Stimulated activated CD4-positive, alpha-beta T cell treated with anti-CD3 and anti-CD28 coated beads, TNF-alpha, amount 100 ng/mL, for 24 hours (primary cell): ENCODE measurements around the gene IRF3.
A peak's percentile ranks its signal among the peaks of the same experiment; 100 is the strongest.

Source experiments
- DNase-seq, 3 experiments: peaks; one replicate each; pipeline ENCODE4 v3.0.0-alpha.2; 2020; ENCODE audit warnings: low read depth in 3 of 3

IRF3 gene

GRCh38 chr19:49687566-49688316 lies 22.1 kb upstream of the IRF3 start:
- no peak for DNase-seq

GRCh38 chr19:49687150-49687549 lies 21.5 kb upstream of the IRF3 start:
- DNase-seq: no peak

DNA sequence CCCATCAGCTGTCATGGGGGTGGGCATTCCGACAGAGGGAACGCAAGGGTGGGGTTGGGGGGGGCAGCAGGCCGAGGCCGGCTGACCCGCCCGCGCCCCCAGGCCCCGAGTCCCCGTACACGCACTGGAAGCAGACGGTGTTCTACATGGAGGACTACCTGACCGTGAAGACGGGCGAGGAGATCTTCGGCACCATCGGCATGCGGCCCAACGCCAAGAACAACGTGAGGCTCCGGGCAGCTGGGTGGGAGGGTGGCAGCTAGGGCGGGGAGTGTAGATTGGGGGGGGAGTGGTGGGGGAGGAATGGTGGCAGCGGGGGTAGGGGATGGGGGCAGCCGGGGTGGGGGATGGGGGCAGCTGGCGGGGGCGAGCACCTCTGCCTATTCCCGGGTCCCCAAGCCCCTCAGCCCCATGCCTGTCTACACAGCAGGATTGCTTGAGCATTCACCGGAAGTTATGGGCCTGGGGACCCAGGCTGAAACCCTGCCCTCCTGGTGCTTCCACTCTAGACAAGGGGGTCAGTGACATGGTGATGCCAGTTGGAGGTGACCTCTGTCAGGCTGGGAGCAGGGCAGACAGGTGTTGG lies 20.9 kb upstream of the IRF3 start:
- DNase-seq: no peak

- DNase-seq: no peak
These were observed 20.2 kb upstream of the IRF3 start for GRCh38 chr19:49685845-49686332.

DNA sequence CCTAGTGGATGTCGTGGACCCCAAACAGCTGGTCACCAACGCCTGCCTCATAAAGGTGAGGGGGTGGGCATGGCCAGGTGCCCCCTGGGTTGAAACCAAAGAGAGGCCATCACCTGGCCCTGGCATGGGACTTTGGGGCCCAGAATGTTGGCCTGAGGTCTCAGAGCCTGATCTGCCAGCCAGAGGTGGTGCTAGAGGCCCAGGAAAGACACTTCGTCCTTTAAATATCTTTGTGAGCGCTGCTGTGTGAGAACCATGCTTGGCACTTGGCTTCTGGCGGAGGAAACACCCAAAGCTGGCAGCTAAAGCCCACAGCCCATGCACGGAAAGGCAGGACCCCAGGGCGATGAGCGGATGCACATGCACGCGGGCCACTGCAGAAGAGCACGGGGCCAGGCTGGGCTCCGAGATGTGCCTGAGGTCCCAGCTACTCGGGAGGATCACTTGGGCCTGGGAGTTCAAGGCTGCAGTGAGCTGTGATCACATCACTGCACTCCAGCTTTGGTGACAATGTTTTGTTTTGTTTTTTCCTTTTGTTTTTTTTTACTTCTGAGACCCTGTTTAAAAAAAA lies 19.4 kb upstream of the IRF3 start:
- no peak for DNase-seq

DNA sequence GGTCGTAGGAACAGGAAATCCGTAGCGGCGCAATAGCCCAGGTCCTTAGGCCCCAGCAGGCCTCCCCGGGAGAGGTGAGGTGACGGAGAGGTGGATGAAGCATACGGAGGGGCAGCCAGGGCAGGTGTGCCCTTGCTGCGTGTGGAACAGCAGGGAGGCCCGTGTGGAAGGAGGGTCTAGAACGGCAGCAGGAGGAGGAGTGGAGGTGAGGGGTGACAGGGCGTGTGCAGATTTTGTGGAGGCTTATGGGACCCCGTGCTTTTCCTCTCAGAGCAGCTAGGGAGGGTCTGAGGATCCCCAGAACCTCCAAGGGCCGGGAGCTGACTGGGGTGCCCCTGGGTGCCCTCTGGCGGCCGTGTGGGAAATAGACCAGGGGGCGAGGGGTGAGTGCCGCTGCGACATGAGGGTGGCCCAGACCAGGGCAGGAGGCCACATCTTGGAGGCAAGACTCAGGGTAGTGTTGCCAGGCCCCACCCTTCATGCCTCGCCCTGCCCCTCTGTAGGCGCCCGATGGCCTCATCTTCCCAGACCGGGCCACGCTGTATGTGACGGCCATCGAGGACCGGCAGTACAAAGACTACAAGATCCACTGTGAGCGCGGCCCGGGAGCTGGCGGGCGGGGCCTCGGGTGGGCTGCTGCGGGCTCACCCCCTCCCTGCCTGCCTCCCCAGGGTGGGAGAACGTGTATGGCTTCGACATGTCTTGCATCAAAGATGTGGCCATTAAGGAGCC lies 18.8 kb upstream of the IRF3 start:
- DNase-seq: no peak

GRCh38 chr19:49683814-49684250 lies 18.2 kb upstream of the IRF3 start:
- DNase-seq: no peak

GRCh38 chr19:49682274-49682673 lies 16.6 kb upstream of the IRF3 start:
- no peak for DNase-seq

GRCh38 chr19:49681830-49682229 lies 16.2 kb upstream of the IRF3 start:
- no peak for DNase-seq

DNA sequence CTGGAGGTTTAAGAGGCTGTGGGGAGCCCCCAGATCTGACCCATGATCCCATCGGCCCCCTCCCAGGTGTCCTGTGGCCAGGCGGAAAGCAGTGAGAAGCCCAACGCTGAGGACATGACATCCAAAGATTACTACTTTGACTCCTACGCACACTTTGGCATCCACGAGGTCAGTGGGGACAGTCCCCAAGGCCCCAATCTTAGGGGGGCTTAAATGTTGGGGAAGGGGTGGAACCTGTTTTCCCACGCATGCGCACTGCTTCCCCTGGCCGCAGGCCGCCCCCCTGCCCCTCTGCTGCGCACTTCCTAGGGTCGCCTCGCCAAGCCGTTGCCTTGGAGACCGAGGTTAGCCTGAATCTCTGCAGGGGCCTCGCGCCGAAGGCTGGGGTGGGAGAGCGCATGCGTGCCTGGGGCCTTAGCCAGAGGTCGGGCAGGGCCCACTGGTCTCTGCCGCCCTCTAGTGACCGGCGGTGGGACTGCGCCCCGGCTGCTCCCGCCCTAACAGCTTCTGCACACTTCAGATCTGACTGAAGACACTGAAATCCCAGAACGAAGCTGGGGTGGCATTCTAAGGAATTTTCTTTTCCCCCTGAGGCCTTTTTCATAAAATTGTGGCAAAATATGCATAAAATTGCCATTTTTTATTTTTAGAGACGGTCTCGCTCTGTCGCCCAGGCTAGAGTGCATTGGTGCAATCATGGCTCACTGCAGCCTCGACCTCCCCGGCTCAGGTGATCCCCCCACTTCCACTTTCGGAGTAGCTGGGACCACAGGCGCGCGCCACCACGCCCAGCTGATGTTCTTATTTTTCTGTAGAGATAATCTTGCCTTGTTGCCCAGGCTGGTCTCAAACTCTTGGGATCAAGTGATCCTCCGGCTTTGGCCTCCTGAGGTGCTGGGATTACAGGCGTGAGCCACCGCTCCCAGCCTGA lies 15.0 kb upstream of the IRF3 start:
- peak; percentile 90 to 95 (median 91) for DNase-seq

DNA sequence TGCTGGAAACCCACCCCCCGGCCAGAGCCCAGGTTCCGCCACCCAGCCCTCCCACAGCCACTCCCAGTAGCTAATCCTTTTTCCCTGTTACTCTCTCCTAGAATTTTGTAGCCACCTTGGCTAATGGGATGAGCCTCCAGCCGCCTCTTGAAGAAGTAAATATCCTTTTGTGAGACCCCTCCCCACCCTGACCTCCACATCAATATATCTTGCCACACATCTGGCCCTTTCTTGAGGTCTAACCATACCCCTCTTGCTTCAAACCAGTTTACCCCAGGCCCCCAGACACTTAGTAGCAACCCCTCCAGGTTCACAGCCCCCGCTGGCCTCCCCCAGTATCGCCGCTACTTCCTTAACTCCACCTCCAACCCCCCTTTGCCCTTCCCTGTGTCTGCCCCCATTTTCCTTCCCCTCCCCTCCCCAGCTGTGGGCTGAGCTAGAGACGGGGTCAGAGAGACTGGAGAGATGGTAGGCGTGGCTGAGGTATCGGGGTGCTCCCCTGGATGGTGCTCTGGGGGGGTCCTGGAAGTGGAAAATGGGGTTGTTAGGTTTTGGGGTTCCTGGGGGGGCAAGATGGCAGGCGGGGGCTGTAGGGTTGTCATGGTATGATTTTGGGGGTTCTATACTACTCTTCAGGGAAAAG lies 14.2 kb upstream of the IRF3 start:
- no peak for DNase-seq

- no peak for DNase-seq
These were observed 13.5 kb upstream of the IRF3 start for GRCh38 chr19:49678985-49679770.

DNA sequence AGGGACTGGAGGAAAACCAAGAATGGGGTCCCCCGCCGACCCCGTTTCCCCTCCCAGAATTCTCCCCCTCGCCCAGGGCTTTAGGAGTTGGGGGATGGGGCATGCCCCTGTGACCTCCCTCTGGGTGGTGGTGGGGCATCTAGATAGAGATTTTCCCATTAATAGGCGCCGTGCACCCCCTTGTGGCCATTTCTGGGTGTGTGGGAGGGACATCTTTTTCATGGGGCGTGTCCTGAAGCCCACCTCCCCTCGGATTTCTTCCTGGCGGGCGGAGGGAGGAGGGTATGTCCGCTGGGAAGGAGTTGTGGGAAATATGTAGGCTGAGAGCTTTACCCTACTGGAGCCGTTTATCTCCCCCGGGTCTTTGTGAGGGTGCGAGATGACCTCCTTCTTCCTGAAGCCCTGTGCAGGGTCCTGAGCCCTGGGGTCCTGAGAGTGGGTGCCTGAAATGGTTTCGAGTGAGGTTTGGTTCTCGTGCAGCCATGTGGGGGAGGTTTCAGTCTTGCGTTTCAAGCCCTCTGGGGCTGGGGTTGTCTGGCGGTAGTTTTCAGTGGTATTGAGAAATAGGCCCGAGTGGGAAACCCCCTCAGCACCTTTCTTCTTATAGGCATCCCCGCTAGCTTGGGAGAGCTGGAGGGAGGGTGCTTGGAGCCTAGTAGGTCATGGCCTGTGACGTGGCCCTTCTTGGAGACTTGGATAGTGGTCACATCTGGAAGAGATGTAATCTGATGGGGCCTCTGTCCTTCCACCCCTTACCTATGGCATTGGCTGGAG lies 12.4 kb upstream of the IRF3 start:
- peak; percentile 65 to 79 (median 65) for DNase-seq

- peak in 1 of 3 experiments; percentile 52 for DNase-seq
These were observed 11.7 kb upstream of the IRF3 start, which contains the start of gene PRMT1 for GRCh38 chr19:49677231-49677900. TSS of gene PRMT1 (plus strand) at chr19:49677271. CDS start at chr19:49677281, 10 bp downstream.

- DNase-seq: peak; percentile 96 to 99 (median 99)
These were observed 11.2 kb upstream of the IRF3 start for GRCh38 chr19:49676784-49677230.

GRCh38 chr19:49676136-49676783 lies 10.6 kb upstream of the IRF3 start:
- DNase-seq: peak in 1 of 3 experiments; percentile 42

DNA sequence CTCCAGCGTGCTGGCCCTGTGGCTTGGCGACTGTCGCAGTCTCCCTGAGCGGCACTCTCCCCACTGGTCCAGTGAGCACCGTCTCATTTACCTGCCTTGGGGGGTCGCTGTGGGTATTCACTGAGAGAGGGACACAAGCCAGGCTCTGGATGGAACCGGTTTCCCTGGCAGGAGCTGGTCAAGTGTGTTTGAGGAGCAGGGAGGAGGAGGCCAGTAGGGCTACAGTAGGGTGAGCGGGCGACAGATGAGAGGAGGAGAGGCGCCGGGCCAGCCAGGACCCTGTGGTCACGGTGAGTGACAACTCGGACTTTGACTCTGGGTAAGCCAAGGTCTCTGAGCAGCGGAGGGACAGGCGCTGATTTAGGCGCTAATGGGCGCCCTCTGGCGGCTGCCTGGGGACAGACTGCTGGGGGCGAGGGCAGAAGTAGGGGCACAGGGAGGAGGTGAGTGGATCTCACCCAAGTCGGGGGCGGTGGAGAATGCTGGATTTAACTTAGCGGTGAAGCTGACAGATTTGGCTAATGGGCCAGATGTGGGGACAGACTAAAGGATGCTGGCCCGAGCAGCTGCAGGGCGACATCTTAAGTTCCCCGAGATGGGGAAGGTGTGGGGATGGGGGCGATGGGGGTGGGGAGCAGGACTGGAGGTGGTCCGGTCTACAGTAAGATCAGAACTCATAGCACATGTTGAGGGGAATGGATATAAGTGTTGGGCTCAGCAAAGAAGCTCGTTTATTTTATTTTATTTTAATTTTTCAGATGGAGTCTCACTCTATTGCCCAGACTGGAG lies 6.7 kb upstream of the IRF3 start:
- DNase-seq: peak; percentile 51 to 77 (median 65)
